Stimulated activated memory B cell treated with anti-CD40 and anti-IgM and Interleukin-4, amounts not matched to agents 10 μg/mL and 1 μg/mL and 100 μg/mL, for 72 hours (primary cell): Measurements from ENCODE around the gene OSBPL1A.

Experiments
- ATAC-seq: fragments of 150-1000 bp; cut with Tn5 transposase; 2 replicates; pipeline ENCODE4 v1.10.0; 2021
- H3K27ac Mint-ChIP-seq: one replicate; pipeline ENCODE4 v1.8.0; 2022; ENCODE audit warnings: mild to moderate bottlenecking, mixed read lengths
- H3K27me3 Mint-ChIP-seq: one replicate; pipeline ENCODE4 v1.8.0; 2022; ENCODE audit warnings: mixed read lengths
- H3K36me3 Mint-ChIP-seq: one replicate; pipeline ENCODE4 v1.8.0; 2022; ENCODE audit warnings: mixed read lengths
- H3K4me1 Mint-ChIP-seq: one replicate; pipeline ENCODE4 v1.8.0; 2022; ENCODE audit warnings: mixed read lengths
- H3K4me3 Mint-ChIP-seq: one replicate; pipeline ENCODE4 v1.8.0; 2022; ENCODE audit warnings: mild to moderate bottlenecking, moderate library complexity, mixed read lengths
- H3K9me3 Mint-ChIP-seq: one replicate; pipeline ENCODE4 v1.8.0; 2022; ENCODE audit warnings: mixed read lengths

OSBPL1A gene

DNA sequence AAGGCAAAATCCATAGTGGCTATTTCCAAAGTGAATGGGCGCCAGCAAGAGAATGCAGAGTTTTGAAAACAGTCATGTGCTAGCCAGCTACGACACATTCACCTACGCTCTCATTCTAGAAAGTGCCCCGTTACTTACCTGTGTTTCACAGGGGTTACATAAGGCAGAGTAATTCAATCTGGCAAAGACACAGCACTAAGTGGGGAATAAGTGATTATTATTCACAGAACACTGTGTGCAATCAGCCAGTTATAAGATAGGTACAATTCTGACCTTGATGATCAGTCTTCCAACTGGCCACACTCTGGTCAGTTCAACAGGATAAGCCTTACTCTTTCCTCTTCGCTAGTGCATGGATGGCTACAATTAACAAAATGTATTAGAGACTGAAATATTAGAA is 152.9 kb downstream of the OSBPL1A start:
- Mint-ChIP-seq H3K36me3 (no peaks in the 10 kb centered on the region), H3K27me3 (peaks cover 12% of the 10 kb centered on the region), H3K27ac (no peak overlapping the region), H3K9me3 (peaks cover 4% of the 10 kb centered on the region), H3K4me3 (no peak overlapping the region), H3K4me1 (no peaks in the 10 kb centered on the region)
- no peak for ATAC-seq

DNA sequence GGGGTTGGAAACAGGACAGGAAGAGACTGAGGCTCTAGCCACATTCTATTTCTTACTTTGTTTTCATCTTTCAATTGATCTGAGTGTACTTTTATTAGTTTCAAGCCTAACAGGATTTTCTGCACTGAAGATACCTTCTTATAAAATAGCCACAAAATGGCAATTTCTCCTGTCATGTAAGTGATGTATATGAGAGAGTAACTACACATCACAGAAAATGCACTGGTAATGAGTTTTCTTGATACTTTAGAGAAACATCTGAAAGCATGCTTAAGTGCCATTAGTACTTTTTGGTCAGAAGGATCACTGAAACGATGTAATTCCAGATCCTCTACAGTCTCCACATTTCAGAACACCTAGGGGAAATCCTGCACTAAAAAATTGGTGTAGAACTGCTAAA is 153.9 kb downstream of the OSBPL1A start:
- peaks cover 4% of the 10 kb centered on the region for H3K9me3 Mint-ChIP-seq
- peaks cover 13% of the 10 kb centered on the region for H3K27me3 Mint-ChIP-seq
- no peak for ATAC-seq
- H3K27ac Mint-ChIP-seq = no peak overlapping the region
- H3K4me3 Mint-ChIP-seq = no peak overlapping the region
- no peaks in the 10 kb centered on the region for H3K4me1 Mint-ChIP-seq
- H3K36me3 Mint-ChIP-seq = no peaks in the 10 kb centered on the region

DNA sequence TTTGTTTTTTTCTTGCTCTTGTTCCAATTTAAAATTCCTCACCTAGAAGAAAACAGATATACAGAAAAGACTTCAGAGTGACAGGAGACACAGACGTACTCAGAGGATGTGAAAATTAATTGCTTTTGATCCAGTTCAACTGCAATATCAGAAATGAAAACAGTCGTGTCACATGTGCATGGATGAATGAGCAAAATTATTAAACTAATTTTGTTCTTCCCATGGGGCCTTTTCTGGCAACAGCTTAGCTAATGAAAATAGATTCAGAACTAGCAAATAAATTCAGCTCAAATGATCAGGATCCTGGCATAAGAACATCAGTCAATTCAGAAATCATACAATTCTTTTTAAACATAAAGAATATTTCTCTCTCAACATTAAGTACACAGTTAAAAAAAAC is 158.3 kb downstream of the OSBPL1A start:
- Mint-ChIP-seq H3K9me3 (no peaks in the 10 kb centered on the region), H3K36me3 (no peaks in the 10 kb centered on the region), H3K27ac (no peak overlapping the region), H3K4me1 (no peaks in the 10 kb centered on the region), H3K27me3 (peaks cover 39% of the 10 kb centered on the region), H3K4me3 (no peak overlapping the region)
- no peak for ATAC-seq

GRCh38 chr18:24238387-24238786 is 159.2 kb downstream of the OSBPL1A start:
- H3K27ac Mint-ChIP-seq = no peak overlapping the region
- H3K27me3 Mint-ChIP-seq = peaks cover 39% of the 10 kb centered on the region
- H3K9me3 Mint-ChIP-seq = no peaks in the 10 kb centered on the region
- H3K4me1 Mint-ChIP-seq = no peaks in the 10 kb centered on the region
- no peaks in the 10 kb centered on the region for H3K36me3 Mint-ChIP-seq
- ATAC-seq = no peak
- no peak overlapping the region for H3K4me3 Mint-ChIP-seq

- no peak for ATAC-seq
- H3K27ac Mint-ChIP-seq = no peak overlapping the region
- no peaks in the 10 kb centered on the region for H3K36me3 Mint-ChIP-seq
- H3K9me3 Mint-ChIP-seq = no peaks in the 10 kb centered on the region
- peaks cover 33% of the 10 kb centered on the region for H3K27me3 Mint-ChIP-seq
- no peak overlapping the region for H3K4me3 Mint-ChIP-seq
- no peaks in the 10 kb centered on the region for H3K4me1 Mint-ChIP-seq
These were observed 162.7 kb downstream of the OSBPL1A start for GRCh38 chr18:24234850-24235418.

DNA sequence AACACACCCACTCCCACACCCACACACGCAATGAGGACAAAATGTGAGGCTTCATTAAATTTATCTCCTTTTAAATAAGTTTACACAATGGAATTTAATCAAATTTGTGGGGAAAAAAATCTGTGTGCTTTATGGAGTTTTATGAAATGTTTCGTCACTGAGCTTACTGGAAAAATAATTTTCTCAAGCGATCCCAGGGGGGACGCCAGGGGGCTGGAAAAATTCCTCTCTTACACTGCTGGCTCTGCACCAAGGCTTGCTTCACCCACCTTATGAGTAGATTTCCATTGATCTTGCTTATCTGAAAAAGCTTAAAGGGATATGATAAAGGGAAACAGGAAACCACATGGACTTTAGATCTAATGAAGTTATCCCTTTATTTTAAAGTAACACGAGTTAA is 163.3 kb downstream of the OSBPL1A start:
- H3K4me3 Mint-ChIP-seq = no peak overlapping the region
- ATAC-seq = no peak
- H3K27ac Mint-ChIP-seq = no peak overlapping the region
- H3K36me3 Mint-ChIP-seq = no peaks in the 10 kb centered on the region
- peaks cover 37% of the 10 kb centered on the region for H3K27me3 Mint-ChIP-seq
- no peaks in the 10 kb centered on the region for H3K4me1 Mint-ChIP-seq
- H3K9me3 Mint-ChIP-seq = no peaks in the 10 kb centered on the region

DNA sequence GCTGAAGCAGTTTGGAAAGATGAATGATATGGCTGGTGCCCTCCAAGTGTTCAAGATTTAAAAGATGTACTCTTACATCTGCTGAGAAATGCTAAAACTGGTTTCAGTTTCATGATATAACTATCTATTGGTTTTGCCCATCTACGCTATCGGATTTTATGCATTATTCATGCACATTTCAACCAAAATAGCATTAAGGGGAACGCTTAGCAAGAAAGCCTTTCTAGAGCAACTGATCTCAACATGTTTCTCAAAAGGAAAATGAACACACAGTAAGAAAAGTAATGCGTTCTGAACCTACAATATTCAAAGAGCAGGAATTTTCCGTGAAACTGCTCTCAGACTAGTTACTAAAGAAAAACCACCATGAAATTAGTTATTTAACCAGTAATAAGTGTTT is 164.8 kb downstream of the OSBPL1A start:
- Mint-ChIP-seq H3K36me3 (no peaks in the 10 kb centered on the region), H3K27ac (no peak overlapping the region), H3K4me3 (no peak overlapping the region), H3K9me3 (no peaks in the 10 kb centered on the region), H3K27me3 (peaks cover 41% of the 10 kb centered on the region), H3K4me1 (no peaks in the 10 kb centered on the region)
- no peak for ATAC-seq

GRCh38 chr18:24231773-24232735 is 165.6 kb downstream of the OSBPL1A start:
- Mint-ChIP-seq H3K27ac (no peak overlapping the region), H3K36me3 (no peaks in the 10 kb centered on the region), H3K4me1 (no peaks in the 10 kb centered on the region), H3K4me3 (no peak overlapping the region), H3K27me3 (peaks cover 44% of the 10 kb centered on the region), H3K9me3 (no peaks in the 10 kb centered on the region)
- no peak for ATAC-seq

DNA sequence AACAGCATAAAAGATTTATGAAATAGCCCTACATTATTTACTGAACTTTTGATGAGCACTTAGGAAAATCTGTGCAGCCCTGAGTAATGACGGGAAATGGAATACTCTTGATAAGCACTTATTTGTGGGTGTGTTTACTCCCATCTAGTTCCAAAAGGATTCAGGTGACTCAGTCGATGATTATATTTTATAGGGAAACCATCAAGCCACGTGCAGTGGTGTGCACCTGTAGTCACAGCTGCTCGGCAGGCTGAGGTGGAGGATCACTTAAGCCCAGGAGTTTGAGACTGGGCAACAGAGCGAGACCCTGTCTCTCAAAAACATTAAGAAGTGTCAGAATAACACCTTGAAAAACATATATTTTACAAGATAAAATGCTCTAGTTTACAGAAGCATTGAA is 166.9 kb downstream of the OSBPL1A start:
- no peaks in the 10 kb centered on the region for H3K36me3 Mint-ChIP-seq
- no peaks in the 10 kb centered on the region for H3K4me1 Mint-ChIP-seq
- H3K27me3 Mint-ChIP-seq = peaks cover 40% of the 10 kb centered on the region
- no peaks in the 10 kb centered on the region for H3K9me3 Mint-ChIP-seq
- no peak overlapping the region for H3K27ac Mint-ChIP-seq
- ATAC-seq = no peak
- H3K4me3 Mint-ChIP-seq = no peak overlapping the region

DNA sequence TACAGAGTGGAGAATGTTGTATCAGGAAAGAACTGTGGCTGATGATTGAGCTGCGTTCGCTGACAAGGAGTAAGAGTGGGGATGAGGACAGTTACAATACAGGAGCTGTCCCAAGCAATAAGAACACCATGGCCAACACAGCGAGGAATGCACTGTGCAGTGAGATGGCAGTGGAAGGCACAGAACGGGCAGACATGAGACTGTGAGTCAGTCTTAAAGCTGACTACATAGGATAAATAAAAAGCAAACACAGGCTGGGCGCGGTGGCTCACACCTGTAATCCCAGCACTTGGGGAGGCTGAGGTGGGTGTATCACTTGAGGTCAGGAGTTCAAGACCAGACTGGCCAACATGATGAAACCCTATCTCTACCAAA is 169.0 kb downstream of the OSBPL1A start:
- Mint-ChIP-seq H3K27ac (no peak overlapping the region), H3K9me3 (no peaks in the 10 kb centered on the region), H3K4me3 (no peak overlapping the region), H3K27me3 (peaks cover 39% of the 10 kb centered on the region), H3K4me1 (no peaks in the 10 kb centered on the region), H3K36me3 (no peaks in the 10 kb centered on the region)
- ATAC-seq = no peak

GRCh38 chr18:24227977-24228666 is 169.5 kb downstream of the OSBPL1A start:
- H3K27me3 Mint-ChIP-seq = peaks cover 42% of the 10 kb centered on the region
- ATAC-seq = peak; percentile 24
- no peak overlapping the region for H3K4me3 Mint-ChIP-seq
- no peak overlapping the region for H3K27ac Mint-ChIP-seq
- H3K4me1 Mint-ChIP-seq = no peaks in the 10 kb centered on the region
- no peaks in the 10 kb centered on the region for H3K9me3 Mint-ChIP-seq
- H3K36me3 Mint-ChIP-seq = no peaks in the 10 kb centered on the region

DNA sequence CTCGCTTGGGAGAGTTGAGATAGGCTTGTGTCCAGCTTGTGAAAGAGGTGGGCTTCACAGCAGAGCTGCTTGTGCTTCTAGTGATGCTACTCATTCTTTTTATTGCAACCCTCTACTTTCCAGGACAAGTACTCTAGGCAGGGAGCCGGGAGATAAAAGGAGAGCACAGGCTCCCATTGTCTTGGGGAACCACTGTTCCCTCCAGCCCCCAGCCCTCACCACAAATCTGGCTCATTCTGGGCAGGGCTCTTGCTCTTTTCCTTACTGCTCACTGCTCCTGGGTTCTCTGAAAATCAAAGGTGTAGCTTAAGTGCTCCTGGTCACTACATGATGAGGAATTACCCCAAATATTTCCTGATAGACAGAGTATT is 177.3 kb downstream of the OSBPL1A start:
- no peak for ATAC-seq
- H3K4me3 Mint-ChIP-seq = no peak overlapping the region
- H3K36me3 Mint-ChIP-seq = no peaks in the 10 kb centered on the region
- H3K27ac Mint-ChIP-seq = no peak overlapping the region
- peaks cover 42% of the 10 kb centered on the region for H3K27me3 Mint-ChIP-seq
- H3K4me1 Mint-ChIP-seq = no peaks in the 10 kb centered on the region
- no peaks in the 10 kb centered on the region for H3K9me3 Mint-ChIP-seq

DNA sequence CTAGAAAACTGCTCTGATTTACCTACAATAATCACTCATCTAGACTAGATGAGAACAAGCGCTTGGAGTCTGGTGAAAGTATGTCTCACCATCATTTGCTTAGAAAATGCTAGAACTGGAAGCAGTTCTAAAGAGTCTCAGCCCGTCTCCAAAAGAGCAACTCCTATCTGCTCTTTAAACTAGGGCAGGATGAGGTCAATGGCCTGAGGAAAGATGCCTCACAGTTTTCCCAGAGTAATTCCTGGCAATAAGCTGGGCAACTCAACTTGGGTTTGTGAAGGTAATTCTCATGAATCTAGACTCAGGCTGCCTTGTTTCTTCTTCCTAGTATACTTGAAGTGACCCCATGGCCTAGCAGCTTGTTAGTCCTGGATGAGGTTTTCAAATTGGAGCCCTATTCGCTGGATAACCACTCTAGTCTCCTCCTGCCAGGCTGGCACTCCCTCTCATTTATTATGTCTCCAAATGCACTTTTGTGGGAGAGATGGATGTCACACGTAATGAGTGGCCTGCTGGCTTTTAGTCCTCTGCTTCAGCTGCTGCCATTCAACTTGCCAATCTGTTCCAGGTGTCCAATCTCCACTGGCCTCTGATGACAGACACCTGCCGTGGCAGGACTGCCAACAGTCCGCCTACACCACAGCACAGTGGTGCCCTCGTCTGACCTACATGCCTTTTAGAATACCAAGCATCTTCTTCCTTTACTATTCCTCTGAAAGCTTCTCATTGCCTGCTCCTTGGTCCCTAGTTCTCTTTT is 177.9 kb downstream of the OSBPL1A start:
- Mint-ChIP-seq H3K36me3 (no peaks in the 10 kb centered on the region), H3K4me3 (no peak overlapping the region), H3K27ac (no peak overlapping the region), H3K4me1 (no peaks in the 10 kb centered on the region), H3K27me3 (peaks cover 42% of the 10 kb centered on the region), H3K9me3 (no peaks in the 10 kb centered on the region)
- peak; percentile 48 for ATAC-seq

- Mint-ChIP-seq H3K27ac (no peak overlapping the region), H3K9me3 (no peaks in the 10 kb centered on the region), H3K4me3 (no peak overlapping the region), H3K36me3 (no peaks in the 10 kb centered on the region), H3K4me1 (no peaks in the 10 kb centered on the region), H3K27me3 (peaks cover 17% of the 10 kb centered on the region)
- no peak for ATAC-seq
These were observed 182.7 kb downstream of the OSBPL1A start for GRCh38 chr18:24214913-24215312.

DNA sequence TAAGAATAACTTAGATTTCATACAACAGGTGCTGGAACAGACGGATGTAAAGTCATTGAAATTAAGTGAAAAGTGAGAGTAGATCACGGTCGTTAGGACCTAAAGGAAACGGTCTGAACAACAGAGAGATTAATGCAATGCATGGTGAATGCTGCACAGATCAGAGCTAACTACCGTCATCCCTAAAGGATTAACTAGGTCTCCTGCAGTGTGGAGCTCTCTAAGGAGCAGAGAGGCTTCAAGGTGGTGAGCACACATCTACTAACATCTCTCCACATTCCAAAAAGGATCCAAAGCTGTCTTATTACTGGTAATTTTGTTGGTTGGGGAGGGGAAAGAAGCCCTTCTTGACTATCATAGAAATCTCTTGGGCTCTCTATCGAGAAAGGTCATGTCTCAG is 183.5 kb downstream of the OSBPL1A start:
- Mint-ChIP-seq H3K27ac (no peak overlapping the region), H3K36me3 (no peaks in the 10 kb centered on the region), H3K9me3 (no peaks in the 10 kb centered on the region), H3K4me1 (no peaks in the 10 kb centered on the region), H3K27me3 (peaks cover 18% of the 10 kb centered on the region), H3K4me3 (no peak overlapping the region)
- no peak for ATAC-seq
